Measurements from ENCODE around the gene KCNQ1. TPM values are rescaled to one million over a fixed set of nuclear protein-coding genes. Genes with fewer than 3 reads are reported as not detected.

KCNQ1 gene
- total and polyA plus RNA-seq, 7 donors = 1.1 to 25.2 (median 3.8) TPM

DNA sequence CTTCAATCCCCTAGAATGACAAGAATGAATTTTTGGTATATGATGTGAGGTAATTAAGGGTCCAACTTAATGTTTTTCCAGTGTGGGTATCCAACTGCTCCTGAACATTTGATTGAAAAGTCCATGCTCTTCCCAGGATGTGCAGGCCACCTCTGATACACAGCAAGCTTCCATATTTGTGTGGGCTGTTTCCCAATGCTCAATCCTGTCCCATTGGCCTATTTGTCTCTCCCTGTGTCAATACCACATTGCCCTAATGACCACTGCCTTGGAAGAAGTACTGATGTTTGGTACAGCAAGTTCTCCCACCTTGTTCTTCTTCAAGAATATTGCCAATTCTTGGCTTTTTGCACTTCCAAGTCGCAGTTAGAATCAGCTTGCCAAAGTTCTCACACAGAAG lies 212.1 kb downstream of the KCNQ1 start:
- Histone ChIP-seq H3K27me3 (no peaks in the 10 kb centered on the region), H3K4me1 (no peaks in the 10 kb centered on the region), H3K9me3 (peaks cover 0 to 22% (median 0%) of the 10 kb centered on the region in 4 donors), H3K27ac (no peak overlapping the region), H3K4me3 (no peak overlapping the region), H3K36me3 (no peaks in the 10 kb centered on the region)
- TF ChIP-seq EP300 (IDR thresholded peaks at IDR 0.05) (no peak), POLR2AphosphoS5 (IDR thresholded peaks at IDR 0.05) (no peak), POLR2A (IDR thresholded peaks at IDR 0.05) (no peak)
- TF ChIP-seq, protein P1, sequence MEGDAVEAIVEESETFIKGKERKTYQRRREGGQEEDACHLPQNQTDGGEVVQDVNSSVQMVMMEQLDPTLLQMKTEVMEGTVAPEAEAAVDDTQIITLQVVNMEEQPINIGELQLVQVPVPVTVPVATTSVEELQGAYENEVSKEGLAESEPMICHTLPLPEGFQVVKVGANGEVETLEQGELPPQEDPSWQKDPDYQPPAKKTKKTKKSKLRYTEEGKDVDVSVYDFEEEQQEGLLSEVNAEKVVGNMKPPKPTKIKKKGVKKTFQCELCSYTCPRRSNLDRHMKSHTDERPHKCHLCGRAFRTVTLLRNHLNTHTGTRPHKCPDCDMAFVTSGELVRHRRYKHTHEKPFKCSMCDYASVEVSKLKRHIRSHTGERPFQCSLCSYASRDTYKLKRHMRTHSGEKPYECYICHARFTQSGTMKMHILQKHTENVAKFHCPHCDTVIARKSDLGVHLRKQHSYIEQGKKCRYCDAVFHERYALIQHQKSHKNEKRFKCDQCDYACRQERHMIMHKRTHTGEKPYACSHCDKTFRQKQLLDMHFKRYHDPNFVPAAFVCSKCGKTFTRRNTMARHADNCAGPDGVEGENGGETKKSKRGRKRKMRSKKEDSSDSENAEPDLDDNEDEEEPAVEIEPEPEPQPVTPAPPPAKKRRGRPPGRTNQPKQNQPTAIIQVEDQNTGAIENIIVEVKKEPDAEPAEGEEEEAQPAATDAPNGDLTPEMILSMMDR (IDR thresholded peaks at IDR 0.05) = no peak
- intact Hi-C loops (cut with DNase I) = no loop called here
- WGBS, 2 donors = 89 to 90% methylated on average over 1 of the region's 1 CpG
- DNase-seq = no peak

DNA sequence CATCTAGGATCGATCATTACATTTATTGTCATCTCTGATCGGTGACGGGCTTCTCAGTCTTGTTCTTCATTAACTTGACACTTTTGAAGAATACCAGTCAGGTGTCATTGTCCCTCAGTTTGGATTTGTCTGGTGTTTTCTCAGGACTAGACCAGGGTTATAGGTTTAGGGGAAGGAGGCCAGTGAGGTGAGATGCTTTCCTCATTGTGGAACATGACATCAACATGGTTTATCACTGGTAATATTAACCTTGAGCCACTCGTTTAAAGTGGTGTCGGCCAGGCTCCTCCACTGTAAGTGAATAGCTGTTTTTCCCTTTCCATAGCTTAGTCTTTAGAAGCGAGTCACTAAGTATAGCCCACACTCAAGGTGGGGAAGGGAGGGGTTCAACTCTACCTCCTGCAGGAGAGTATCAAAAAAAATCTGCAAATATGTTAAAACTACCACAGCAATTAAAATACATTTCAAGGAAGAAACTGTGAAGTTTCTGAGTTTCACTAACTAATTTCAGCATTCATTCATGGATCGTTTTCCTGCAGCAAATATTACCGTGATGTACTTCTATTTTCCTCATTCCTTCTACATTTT lies 213.0 kb downstream of the KCNQ1 start:
- Histone ChIP-seq H3K27me3 (no peaks in the 10 kb centered on the region), H3K4me3 (no peak overlapping the region), H3K9me3 (peaks cover 0 to 21% (median 0%) of the 10 kb centered on the region in 4 donors), H3K36me3 (no peaks in the 10 kb centered on the region), H3K4me1 (no peaks in the 10 kb centered on the region), H3K27ac (no peak overlapping the region)
- no peak for TF ChIP-seq EP300 (IDR thresholded peaks at IDR 0.05)
- no peak for TF ChIP-seq POLR2A (IDR thresholded peaks at IDR 0.05)
- TF ChIP-seq, protein P1 (IDR thresholded peaks at IDR 0.05) = no peak
- TF ChIP-seq POLR2AphosphoS5 (IDR thresholded peaks at IDR 0.05) = no peak
- DNase-seq = no peak
- intact Hi-C loops (cut with DNase I) = no loop called here
- WGBS, 2 donors = 93 to 95% methylated on average over 8 of the region's 8 CpGs

DNA sequence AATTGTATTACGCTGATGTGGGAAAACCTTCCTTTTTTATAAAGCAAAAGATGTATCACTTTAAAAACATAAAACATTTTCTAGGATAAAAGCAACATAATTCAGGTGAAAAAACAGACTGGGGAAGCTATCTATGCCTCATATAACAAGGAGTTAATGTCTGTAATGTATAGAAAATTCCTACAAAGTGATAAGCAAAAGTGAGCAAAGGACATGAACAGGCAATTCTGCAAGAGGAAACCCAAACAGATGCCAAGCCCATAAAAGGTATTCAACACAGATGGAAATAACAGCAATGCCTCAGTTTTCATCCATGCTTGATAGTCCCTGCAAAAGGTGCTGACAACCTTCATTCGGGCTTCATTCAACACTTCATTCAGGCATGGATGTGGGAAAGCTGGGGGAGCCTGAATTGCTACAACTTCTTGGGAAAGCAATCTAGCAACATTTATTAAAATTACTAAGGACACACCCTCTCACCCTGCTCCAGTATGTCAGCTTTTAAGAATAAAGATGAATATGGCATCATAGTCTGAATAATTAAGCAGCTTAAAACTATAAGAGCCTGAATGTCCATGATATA lies 215.6 kb downstream of the KCNQ1 start:
- intact Hi-C loops (cut with DNase I) = no loop called here

DNA sequence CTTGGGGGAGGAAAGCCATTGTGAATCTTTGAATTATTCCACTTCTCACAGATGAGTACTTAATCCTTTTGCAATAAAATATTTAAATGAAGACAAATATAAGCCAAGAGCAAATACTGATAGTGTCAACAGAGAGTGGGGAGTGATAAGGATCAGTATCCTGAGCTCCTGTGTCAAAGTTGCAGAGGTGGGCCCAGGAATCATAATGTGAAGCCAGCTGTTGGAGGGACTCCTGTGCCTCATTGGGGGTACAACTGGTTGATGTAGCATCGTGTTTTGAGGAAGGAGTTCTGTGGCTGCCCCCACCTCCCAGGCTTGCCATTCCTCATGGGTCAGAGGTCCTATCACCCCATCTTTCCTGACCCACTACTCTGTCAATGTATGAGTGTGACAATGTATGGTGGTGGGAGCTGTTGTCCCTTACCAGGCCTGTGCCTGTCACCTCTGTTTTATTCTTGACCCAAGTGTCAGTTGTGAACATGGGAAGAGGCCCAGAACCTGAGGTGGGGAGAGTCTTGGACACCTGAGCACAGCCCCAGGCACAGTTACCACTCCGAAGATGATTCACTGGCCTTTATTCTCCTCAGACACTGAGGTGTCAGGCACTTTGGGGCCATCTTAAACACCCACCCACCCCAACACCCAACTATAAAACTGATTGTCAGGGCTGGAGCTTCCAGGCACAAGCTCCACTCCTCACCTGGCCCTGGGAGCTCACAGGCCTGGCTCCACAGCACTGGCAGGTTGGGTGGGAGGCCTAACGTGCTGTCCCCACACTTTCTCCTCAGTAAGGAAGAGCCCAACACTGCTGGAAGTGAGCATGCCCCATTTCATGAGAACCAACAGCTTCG lies 216.6 kb downstream of the KCNQ1 start:
- no peaks in the 10 kb centered on the region for H3K27me3 ChIP-seq
- WGBS, 2 donors = 92 to 95% methylated on average over 4 of the region's 4 CpGs
- H3K4me1 ChIP-seq = peaks cover 0 to 6% (median 2%) of the 10 kb centered on the region in 4 donors
- no peak for TF ChIP-seq POLR2AphosphoS5 (IDR thresholded peaks at IDR 0.05)
- TF ChIP-seq, protein P1 (IDR thresholded peaks at IDR 0.05) = no peak
- TF ChIP-seq EP300 (IDR thresholded peaks at IDR 0.05) = no peak
- no peak for TF ChIP-seq POLR2A (IDR thresholded peaks at IDR 0.05)
- H3K27ac ChIP-seq = no peak overlapping the region
- peaks cover 0 to 12% (median 0%) of the 10 kb centered on the region in 4 donors for H3K9me3 ChIP-seq
- DNase-seq = no peak
- H3K4me3 ChIP-seq = no peak overlapping the region
- H3K36me3 ChIP-seq = no peaks in the 10 kb centered on the region
- intact Hi-C loops (cut with DNase I) = no loop called here

More for the DNA sequence above, 215.6 kb downstream of the KCNQ1 start:
- Histone ChIP-seq H3K27me3 (no peaks in the 10 kb centered on the region), H3K4me1 (no peaks in the 10 kb centered on the region), H3K9me3 (peaks cover 0 to 15% (median 0%) of the 10 kb centered on the region in 4 donors), H3K36me3 (no peaks in the 10 kb centered on the region), H3K4me3 (no peak overlapping the region), H3K27ac (no peak overlapping the region)
- 96 to 98% methylated on average over 2 of the region's 2 CpGs for WGBS, 2 donors
- TF ChIP-seq, protein P1 (IDR thresholded peaks at IDR 0.05) = no peak
- TF ChIP-seq POLR2A (IDR thresholded peaks at IDR 0.05) (no peak), POLR2AphosphoS5 (IDR thresholded peaks at IDR 0.05) (no peak)
- DNase-seq = no peak

Measured in sigmoid colon (tissue), 7 donors.